Panc1 (cell line): ENCODE results near the gene MYO18B.

Source experiments
- POLR2AphosphoS5 ChIP-seq: IDR thresholded peaks from 2 replicates; pipeline ENCODE4 v1.6.1; 2012; ENCODE audit warnings: mild to moderate bottlenecking, low read depth, low read length, moderate library complexity
- TF ChIP-seq, protein P1 (sequence below), 2 experiments: IDR thresholded peaks; 2 replicates each; pipeline ENCODE4 v1.6.1; 2011 to 2012; ENCODE audit warnings: low read depth in 2 of 2, control low read depth in 1 of 2, low read length in 1 of 2, mild to moderate bottlenecking in 1 of 2, moderate library complexity in 1 of 2; ENCODE audit not compliant: insufficient read depth in 1 of 2
- TF ChIP-seq, protein P2 (sequence below): fragments of 450-650 bp; IDR thresholded peaks from 2 replicates; pipeline ENCODE4 v1.5.1; 2017; ENCODE audit warnings: mild to moderate bottlenecking

DNA sequence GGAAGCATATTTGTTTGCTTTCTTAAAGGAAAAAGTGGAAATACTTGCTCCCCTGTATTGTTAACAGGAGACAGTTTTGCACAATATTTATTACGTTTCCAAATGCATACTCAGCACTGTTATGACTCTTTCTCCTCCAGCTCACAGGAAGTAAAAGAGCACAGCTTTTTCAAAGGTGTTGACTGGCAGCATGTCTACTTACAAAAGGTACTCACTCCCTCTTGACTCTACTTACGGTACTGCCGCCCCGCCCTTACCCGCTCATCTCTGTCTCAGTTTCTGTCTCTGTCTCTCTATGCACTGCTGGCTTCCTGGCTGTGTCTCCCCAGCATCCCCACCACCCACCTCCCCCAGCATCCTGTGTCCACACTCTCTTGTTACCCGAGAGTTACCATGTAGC is 32.2 kb upstream of the MYO18B start:
- TF ChIP-seq, protein P1, sequence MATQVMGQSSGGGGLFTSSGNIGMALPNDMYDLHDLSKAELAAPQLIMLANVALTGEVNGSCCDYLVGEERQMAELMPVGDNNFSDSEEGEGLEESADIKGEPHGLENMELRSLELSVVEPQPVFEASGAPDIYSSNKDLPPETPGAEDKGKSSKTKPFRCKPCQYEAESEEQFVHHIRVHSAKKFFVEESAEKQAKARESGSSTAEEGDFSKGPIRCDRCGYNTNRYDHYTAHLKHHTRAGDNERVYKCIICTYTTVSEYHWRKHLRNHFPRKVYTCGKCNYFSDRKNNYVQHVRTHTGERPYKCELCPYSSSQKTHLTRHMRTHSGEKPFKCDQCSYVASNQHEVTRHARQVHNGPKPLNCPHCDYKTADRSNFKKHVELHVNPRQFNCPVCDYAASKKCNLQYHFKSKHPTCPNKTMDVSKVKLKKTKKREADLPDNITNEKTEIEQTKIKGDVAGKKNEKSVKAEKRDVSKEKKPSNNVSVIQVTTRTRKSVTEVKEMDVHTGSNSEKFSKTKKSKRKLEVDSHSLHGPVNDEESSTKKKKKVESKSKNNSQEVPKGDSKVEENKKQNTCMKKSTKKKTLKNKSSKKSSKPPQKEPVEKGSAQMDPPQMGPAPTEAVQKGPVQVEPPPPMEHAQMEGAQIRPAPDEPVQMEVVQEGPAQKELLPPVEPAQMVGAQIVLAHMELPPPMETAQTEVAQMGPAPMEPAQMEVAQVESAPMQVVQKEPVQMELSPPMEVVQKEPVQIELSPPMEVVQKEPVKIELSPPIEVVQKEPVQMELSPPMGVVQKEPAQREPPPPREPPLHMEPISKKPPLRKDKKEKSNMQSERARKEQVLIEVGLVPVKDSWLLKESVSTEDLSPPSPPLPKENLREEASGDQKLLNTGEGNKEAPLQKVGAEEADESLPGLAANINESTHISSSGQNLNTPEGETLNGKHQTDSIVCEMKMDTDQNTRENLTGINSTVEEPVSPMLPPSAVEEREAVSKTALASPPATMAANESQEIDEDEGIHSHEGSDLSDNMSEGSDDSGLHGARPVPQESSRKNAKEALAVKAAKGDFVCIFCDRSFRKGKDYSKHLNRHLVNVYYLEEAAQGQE (IDR thresholded peaks at IDR 0.05; ENCODE audit: insufficient read depth in 1 of 2, low read depth in 2 of 2, low read length in 1 of 2) = no peak
- no peak for TF ChIP-seq POLR2AphosphoS5
- TF ChIP-seq, protein P2, sequence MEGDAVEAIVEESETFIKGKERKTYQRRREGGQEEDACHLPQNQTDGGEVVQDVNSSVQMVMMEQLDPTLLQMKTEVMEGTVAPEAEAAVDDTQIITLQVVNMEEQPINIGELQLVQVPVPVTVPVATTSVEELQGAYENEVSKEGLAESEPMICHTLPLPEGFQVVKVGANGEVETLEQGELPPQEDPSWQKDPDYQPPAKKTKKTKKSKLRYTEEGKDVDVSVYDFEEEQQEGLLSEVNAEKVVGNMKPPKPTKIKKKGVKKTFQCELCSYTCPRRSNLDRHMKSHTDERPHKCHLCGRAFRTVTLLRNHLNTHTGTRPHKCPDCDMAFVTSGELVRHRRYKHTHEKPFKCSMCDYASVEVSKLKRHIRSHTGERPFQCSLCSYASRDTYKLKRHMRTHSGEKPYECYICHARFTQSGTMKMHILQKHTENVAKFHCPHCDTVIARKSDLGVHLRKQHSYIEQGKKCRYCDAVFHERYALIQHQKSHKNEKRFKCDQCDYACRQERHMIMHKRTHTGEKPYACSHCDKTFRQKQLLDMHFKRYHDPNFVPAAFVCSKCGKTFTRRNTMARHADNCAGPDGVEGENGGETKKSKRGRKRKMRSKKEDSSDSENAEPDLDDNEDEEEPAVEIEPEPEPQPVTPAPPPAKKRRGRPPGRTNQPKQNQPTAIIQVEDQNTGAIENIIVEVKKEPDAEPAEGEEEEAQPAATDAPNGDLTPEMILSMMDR = no peak
